ENCODE data around the gene TNP2.

The TNP2 gene

DNA sequence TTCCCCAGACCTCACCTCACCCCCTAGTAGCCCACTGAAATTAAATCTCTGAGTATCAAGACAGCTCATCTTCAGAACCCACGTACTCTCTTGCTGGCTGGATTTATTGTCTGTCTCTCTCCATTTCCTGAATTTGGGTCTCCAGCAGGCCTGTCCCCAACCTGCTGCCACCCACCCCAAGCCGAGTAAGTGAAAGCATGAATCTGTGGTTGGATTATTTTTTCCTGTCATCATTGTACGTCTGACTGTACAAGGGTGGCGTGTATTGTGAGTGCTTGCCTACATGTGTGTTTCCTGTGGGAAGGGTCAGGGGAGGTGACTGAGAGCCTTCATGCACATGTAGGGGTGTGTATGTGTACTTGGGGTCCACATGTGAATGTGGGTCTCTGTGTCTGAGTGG, 5.4 kb downstream of the TNP2 start:
- no peak overlapping the region for H3K27ac ChIP-seq
- no peak for DNase-seq (ENCODE audit: low spot score)
- POLR2A ChIA-PET (ENCODE audit: low non-redundant PET): no interaction called here
- CTCF ChIA-PET: no interaction called here
- TF ChIP-seq, protein P1, sequence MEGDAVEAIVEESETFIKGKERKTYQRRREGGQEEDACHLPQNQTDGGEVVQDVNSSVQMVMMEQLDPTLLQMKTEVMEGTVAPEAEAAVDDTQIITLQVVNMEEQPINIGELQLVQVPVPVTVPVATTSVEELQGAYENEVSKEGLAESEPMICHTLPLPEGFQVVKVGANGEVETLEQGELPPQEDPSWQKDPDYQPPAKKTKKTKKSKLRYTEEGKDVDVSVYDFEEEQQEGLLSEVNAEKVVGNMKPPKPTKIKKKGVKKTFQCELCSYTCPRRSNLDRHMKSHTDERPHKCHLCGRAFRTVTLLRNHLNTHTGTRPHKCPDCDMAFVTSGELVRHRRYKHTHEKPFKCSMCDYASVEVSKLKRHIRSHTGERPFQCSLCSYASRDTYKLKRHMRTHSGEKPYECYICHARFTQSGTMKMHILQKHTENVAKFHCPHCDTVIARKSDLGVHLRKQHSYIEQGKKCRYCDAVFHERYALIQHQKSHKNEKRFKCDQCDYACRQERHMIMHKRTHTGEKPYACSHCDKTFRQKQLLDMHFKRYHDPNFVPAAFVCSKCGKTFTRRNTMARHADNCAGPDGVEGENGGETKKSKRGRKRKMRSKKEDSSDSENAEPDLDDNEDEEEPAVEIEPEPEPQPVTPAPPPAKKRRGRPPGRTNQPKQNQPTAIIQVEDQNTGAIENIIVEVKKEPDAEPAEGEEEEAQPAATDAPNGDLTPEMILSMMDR (conservative IDR thresholded peaks at IDR 0.05; ENCODE audit: low read depth): no peak

DNA sequence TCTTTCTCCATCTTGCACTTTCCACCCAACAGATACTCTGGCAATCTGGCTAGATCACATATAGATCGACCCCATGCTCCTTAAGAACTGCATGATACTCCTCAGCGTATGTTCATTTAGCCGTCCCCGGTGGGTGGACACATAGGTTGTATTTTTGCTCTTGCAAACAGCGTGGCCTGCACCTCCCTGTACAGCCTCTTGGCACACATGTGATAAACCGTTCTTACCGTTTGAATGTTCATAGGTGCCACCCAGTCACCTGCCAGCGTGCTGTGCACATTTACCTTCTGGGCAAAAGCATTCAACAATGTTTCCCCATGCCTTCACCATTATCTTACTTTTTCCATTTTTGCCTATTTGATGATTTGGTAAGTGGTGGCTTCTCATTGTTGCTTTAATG, 6.2 kb downstream of the TNP2 start:
- H3K27ac ChIP-seq: no peak overlapping the region
- no peak for DNase-seq (ENCODE audit: low spot score)
- TF ChIP-seq, protein P1 (conservative IDR thresholded peaks at IDR 0.05; ENCODE audit: low read depth): no peak
- ChIA-PET CTCF (no interaction called here), POLR2A (ENCODE audit: low non-redundant PET) (interaction anchor here (0.6 kb wide), 1 partner anchor 83 kb away, joined by 6 read pairs; no protein-coding TSS in a partner anchor)

GRCh38 chr16:11260596-11260966, 8.5 kb downstream of the TNP2 start:
- no peak overlapping the region for H3K27ac ChIP-seq
- TF ChIP-seq, protein P1 (conservative IDR thresholded peaks at IDR 0.05; ENCODE audit: low read depth): no peak
- no peak for DNase-seq (ENCODE audit: low spot score)
- ChIA-PET CTCF (interaction anchor here (0.5 kb wide), 1 partner anchor 238 kb away, joined by 3 read pairs; no protein-coding TSS in a partner anchor), POLR2A (ENCODE audit: low non-redundant PET) (no interaction called here)

DNA sequence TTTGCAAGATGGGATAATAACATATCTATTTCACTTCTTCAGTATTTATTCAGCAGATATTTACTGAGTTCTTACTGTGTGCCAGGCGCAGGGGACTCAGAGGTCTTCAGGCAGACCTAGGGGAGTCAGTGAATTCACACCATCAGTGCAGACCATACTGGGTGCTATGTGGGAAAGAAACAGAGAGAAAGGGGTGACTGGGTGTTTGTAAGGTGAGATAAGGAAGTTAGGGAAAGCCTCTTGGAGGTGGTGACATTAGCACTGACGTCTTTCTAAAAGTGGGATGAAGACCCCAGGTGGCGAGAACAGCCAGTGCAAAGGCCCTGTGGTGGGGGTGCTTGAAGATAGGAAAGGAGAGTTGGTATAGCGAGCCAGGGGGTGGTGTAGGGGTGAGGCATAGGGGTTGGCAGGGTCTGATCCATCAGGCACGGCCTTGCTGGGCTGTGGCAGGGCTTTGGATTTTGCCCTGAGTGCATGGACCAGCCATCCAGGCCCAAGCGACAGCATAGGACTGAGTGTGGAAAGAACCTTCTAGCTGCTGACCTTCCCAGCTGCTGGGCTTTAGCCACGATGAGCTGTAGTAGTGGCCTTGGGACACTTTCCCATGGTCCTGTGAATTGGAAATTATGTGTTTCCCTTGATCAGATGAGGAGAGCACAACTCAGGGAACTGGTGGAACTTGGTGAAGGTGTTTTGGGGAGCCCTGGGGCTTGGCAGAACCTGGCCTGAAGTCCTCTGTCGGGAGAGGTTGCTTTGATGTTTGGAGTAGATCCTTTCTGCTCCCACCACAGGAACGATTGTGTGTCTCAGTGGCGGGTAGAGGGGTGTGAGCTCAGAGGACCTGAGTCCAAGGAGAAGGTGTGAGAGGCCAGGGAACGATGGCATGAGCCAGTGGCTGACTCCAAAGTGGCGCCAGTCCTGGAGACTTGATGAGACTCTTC, 9.2 kb downstream of the TNP2 start:
- no peak for DNase-seq (ENCODE audit: low spot score)
- ChIA-PET CTCF (interaction anchor here (0.5 kb wide), 1 partner anchor 238 kb away, joined by 3 read pairs; no protein-coding TSS in a partner anchor), POLR2A (ENCODE audit: low non-redundant PET) (no interaction called here)
- H3K27ac ChIP-seq: no peak overlapping the region
- TF ChIP-seq, protein P1 (conservative IDR thresholded peaks at IDR 0.05; ENCODE audit: low read depth): no peak

- CTCF ChIA-PET: interaction anchor here (0.6 kb wide), 1 partner anchor 200 kb away, joined by 4 read pairs; no protein-coding TSS in a partner anchor
- H3K27ac ChIP-seq: no peak overlapping the region
- no peak for DNase-seq (ENCODE audit: low spot score)
- POLR2A ChIA-PET (ENCODE audit: low non-redundant PET): no interaction called here
- TF ChIP-seq, protein P1 (conservative IDR thresholded peaks at IDR 0.05; ENCODE audit: low read depth): no peak
Measured at GRCh38 chr16:11258553-11259492, 10.3 kb downstream of the TNP2 start.
